ENCODE data around the gene NOS1AP. TPM values are rescaled to one million over a fixed set of nuclear protein-coding genes. Genes with fewer than 3 reads are reported as not detected.

NOS1AP gene
- polyA plus RNA-seq, 1 of the 3 experiments (the other 2 are of a cell fraction), result 0.03 TPM

DNA sequence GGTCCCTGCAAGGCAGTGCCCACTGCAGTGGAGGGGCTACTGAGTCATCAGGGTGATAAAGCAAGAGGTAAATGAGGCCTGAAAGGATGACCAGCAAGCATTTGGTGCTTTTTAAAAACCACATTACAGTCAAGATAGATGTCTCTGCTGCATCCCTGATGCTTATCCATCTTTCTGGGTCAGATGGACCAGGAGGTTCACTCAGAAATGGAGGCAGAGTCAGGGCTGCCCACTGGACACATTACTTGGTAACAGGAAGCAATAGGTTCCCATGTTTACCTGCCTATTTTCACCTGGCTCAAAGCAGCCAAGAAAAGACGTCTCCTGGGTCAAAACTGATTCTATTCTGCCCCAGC, 303.6 kb downstream of the NOS1AP start:
- no peaks in the 10 kb centered on the region; the same call in 1 of the 2 replicates for H3K27me3 ChIP-seq (ENCODE audit: insufficient read depth)
- peaks cover 0 to 25% of the 10 kb centered on the region in 2 experiments; a peak in 1 of 4 replicates for H3K4me1 ChIP-seq (ENCODE audit: control insufficient read depth in 1 of 2, insufficient read depth in 2 of 2, low read depth in 1 of 2, low read length in 1 of 2)
- no peak overlapping the region for H3K4me2 ChIP-seq
- TF ChIP-seq SIN3A (IDR thresholded peaks at IDR 0.05; ENCODE audit: borderline replicate concordance, low read depth, low read length) (no peak), RAD21 (IDR thresholded peaks at IDR 0.05; ENCODE audit: low read length) (no peak), RXRA (IDR thresholded peaks at IDR 0.05; ENCODE audit: borderline replicate concordance, low read depth) (no peak), CHD2 (IDR thresholded peaks at IDR 0.05; ENCODE audit: low read length, partially characterized antibody) (no peak), FOXJ3 (CRISPR knock-in tag; IDR thresholded peaks at IDR 0.05) (no peak), POLR2AphosphoS5 (IDR thresholded peaks at IDR 0.05; ENCODE audit: low read depth, low read length) (no peak)
- TF ChIP-seq, protein P1, sequence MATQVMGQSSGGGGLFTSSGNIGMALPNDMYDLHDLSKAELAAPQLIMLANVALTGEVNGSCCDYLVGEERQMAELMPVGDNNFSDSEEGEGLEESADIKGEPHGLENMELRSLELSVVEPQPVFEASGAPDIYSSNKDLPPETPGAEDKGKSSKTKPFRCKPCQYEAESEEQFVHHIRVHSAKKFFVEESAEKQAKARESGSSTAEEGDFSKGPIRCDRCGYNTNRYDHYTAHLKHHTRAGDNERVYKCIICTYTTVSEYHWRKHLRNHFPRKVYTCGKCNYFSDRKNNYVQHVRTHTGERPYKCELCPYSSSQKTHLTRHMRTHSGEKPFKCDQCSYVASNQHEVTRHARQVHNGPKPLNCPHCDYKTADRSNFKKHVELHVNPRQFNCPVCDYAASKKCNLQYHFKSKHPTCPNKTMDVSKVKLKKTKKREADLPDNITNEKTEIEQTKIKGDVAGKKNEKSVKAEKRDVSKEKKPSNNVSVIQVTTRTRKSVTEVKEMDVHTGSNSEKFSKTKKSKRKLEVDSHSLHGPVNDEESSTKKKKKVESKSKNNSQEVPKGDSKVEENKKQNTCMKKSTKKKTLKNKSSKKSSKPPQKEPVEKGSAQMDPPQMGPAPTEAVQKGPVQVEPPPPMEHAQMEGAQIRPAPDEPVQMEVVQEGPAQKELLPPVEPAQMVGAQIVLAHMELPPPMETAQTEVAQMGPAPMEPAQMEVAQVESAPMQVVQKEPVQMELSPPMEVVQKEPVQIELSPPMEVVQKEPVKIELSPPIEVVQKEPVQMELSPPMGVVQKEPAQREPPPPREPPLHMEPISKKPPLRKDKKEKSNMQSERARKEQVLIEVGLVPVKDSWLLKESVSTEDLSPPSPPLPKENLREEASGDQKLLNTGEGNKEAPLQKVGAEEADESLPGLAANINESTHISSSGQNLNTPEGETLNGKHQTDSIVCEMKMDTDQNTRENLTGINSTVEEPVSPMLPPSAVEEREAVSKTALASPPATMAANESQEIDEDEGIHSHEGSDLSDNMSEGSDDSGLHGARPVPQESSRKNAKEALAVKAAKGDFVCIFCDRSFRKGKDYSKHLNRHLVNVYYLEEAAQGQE (IDR thresholded peaks at IDR 0.05; ENCODE audit: low read depth, low read length), result no peak
- TF ChIP-seq, protein P2, sequence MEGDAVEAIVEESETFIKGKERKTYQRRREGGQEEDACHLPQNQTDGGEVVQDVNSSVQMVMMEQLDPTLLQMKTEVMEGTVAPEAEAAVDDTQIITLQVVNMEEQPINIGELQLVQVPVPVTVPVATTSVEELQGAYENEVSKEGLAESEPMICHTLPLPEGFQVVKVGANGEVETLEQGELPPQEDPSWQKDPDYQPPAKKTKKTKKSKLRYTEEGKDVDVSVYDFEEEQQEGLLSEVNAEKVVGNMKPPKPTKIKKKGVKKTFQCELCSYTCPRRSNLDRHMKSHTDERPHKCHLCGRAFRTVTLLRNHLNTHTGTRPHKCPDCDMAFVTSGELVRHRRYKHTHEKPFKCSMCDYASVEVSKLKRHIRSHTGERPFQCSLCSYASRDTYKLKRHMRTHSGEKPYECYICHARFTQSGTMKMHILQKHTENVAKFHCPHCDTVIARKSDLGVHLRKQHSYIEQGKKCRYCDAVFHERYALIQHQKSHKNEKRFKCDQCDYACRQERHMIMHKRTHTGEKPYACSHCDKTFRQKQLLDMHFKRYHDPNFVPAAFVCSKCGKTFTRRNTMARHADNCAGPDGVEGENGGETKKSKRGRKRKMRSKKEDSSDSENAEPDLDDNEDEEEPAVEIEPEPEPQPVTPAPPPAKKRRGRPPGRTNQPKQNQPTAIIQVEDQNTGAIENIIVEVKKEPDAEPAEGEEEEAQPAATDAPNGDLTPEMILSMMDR (IDR thresholded peaks at IDR 0.05), result no peak
- DNase-seq, result no peak
- POLR2A ChIA-PET, result no interaction called here
- CTCF ChIA-PET, result interaction anchor here (1.2 to 4.0 kb wide), 5 partner anchors 14 to 317 kb away, joined by 3 to 16 read pairs (median 9); no protein-coding TSS in a partner anchor
- no peaks in the 10 kb centered on the region for H4K20me1 ChIP-seq (ENCODE audit: insufficient read depth)
- WGBS (ENCODE audit: low lambda C conversion rate), result 0% methylated on average over 1 of the region's 1 CpG
- H3K9me3 ChIP-seq, result no peaks in the 10 kb centered on the region
- H3K9me2 ChIP-seq, result no peaks in the 10 kb centered on the region
- H3K27ac ChIP-seq (ENCODE audit: low read depth in 2 of 2, low read length in 1 of 2), result peak overlapping the region in 1 of 2 experiments; percentile 77; a peak in 1 of 4 replicates
- H3F3A ChIP-seq (replicated peaks; ENCODE audit: insufficient read depth), result no peaks in the 10 kb centered on the region
- H3K9ac ChIP-seq, result no peak overlapping the region
- H3K36me3 ChIP-seq (replicated peaks in 1 of 2; ENCODE audit: control insufficient read depth in 1 of 2, insufficient read depth in 2 of 2, low read length in 1 of 2), result no peaks in the 10 kb centered on the region
- no peak overlapping the region for H2AFZ ChIP-seq (ENCODE audit: low read depth)
- H3K4me3 ChIP-seq (ENCODE audit: low read depth in 2 of 2, low read length in 1 of 2), result no peak overlapping the region
- no peaks in the 10 kb centered on the region for H3K79me2 ChIP-seq (ENCODE audit: insufficient read depth)

DNA sequence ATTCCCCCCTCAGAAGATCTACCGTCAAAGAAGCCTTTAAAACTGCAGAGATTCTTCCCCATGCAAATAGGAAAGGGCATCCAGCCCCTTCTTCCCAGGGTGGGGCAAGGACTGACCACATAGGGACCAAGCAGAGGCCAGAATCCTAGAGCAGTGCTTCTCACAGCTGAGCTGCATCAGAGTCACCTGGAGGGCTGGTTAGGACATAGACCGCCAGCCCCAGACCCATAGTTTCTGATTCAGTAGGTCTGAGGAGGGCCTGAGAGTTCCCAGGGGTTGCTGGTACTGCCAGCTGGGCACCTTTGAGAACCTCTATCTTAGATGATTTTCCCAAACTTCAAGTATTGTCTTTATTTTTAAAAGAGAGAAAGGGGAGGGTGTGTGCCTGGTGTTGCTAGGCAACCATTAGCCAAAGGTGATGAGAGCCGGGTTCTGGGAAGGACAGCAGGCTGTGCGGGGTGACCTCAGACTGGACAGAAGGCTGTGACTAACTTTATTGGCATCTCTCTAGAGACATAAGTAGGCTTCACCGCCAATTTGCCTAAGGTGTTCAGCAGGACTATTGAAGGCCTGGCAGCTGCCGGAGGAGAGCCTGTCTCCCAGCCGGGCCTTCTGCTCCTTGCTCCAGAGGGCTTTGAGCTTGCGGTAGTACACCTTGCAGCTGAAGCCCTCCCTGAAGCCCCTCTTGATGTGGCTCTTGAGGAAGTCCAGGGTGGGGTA, 304.2 kb downstream of the NOS1AP start:
- Histone ChIP-seq H3K4me2 (no peak overlapping the region), H3K9me2 (no peaks in the 10 kb centered on the region), H3K27ac (ENCODE audit: low read depth in 2 of 2, low read length in 1 of 2) (peak overlapping the region in 1 of 2 experiments; percentile 77; a peak in 1 of 4 replicates), H3K79me2 (ENCODE audit: insufficient read depth) (no peaks in the 10 kb centered on the region), H3K36me3 (replicated peaks in 1 of 2; ENCODE audit: control insufficient read depth in 1 of 2, insufficient read depth in 2 of 2, low read length in 1 of 2) (no peaks in the 10 kb centered on the region), H3K9me3 (no peaks in the 10 kb centered on the region), H4K20me1 (ENCODE audit: insufficient read depth) (no peaks in the 10 kb centered on the region), H3K9ac (no peak overlapping the region), H3K27me3 (ENCODE audit: insufficient read depth) (no peaks in the 10 kb centered on the region; the same call in 1 of the 2 replicates), H3K4me1 (ENCODE audit: control insufficient read depth in 1 of 2, insufficient read depth in 2 of 2, low read depth in 1 of 2, low read length in 1 of 2) (peaks cover 0 to 25% of the 10 kb centered on the region in 2 experiments; a peak in 1 of 4 replicates), H3K4me3 (ENCODE audit: low read depth in 2 of 2, low read length in 1 of 2) (no peak overlapping the region), H2AFZ (ENCODE audit: low read depth) (no peak overlapping the region), H3F3A (replicated peaks; ENCODE audit: insufficient read depth) (no peaks in the 10 kb centered on the region)
- ChIA-PET POLR2A (no interaction called here), CTCF (interaction anchor here (2.7 to 4.0 kb wide), 2 partner anchors 18 to 318 kb away, joined by 13 to 16 read pairs; no protein-coding TSS in a partner anchor)
- no peak for DNase-seq
- WGBS (ENCODE audit: low lambda C conversion rate), result 75% methylated on average over 5 of the region's 8 CpGs
- TF ChIP-seq GATA2 (CRISPR knock-in tag; IDR thresholded peaks at IDR 0.05) (no peak), ELF1 (IDR thresholded peaks at IDR 0.05) (no peak)
- TF ChIP-seq, protein P3, sequence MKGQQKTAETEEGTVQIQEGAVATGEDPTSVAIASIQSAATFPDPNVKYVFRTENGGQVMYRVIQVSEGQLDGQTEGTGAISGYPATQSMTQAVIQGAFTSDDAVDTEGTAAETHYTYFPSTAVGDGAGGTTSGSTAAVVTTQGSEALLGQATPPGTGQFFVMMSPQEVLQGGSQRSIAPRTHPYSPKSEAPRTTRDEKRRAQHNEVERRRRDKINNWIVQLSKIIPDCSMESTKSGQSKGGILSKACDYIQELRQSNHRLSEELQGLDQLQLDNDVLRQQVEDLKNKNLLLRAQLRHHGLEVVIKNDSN (IDR thresholded peaks at IDR 0.05; ENCODE audit: borderline replicate concordance, low read depth), result no peak

Data from SK-N-SH (cell line).